Jurkat, Clone E6-1 (cell line): Measurements from ENCODE around the gene RNF8.
"Not testable (repeated sequence)": the region's sequence is repeated elsewhere in the genome, so short reads cannot be mapped to it uniquely, and the experiment has no call there.

ENCODE experiments used
- DNase-seq: peaks from one replicate; pipeline ENCODE4 v3.0.0-alpha.2; 2011; ENCODE audit warnings: low read depth, low spot score
- H3K4me3 ChIP-seq: 2 replicates; pipeline ENCODE4 v1.5.1; 2011; ENCODE audit warnings: mild to moderate bottlenecking, low read length, control low read depth, moderate library complexity

Gene RNF8

DNA sequence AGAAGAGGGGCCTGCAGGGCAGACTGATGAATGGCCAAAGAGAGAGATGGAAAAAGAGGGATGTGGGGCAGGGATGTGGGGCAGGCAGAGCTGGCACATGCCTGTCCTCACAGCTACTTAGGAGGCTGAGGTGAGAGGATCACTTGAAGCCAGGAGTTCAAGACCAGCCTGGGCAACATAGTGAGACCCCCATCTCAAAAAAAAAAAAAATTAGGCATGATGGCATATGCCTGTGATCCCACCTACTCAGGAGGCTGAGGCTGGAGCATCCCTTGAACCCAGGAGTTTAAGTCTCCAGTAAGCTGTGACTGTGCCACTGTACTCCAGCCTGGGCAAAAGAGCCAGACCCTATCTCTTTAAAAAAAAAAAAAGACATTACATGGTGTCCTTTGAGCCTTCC is 34.8 kb downstream of the RNF8 start:
- DNase-seq, result no peak

DNA sequence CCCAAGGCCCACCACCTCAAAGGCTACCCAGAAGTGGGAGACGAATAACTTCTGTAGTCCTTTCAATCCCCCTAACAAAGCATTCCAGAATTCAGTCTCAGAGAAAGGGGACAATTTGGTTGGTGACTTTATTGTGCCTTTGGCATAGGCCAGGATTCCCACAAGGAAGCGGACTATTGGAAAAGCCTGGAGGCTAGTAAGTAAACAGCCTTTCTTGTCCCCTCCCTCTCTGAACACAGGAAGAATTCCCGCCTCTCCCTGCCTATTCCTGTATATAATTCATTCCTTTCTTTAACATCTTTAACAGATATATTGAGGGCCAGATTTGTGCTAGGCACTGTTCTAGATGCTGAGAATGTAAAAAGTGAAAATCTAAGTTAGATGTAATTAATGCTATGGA is 36.1 kb downstream of the RNF8 start:
- DNase-seq, result no peak

More for the DNA sequence above, 34.8 kb downstream of the RNF8 start:
- H3K4me3 ChIP-seq, result no peak overlapping the region

DNA sequence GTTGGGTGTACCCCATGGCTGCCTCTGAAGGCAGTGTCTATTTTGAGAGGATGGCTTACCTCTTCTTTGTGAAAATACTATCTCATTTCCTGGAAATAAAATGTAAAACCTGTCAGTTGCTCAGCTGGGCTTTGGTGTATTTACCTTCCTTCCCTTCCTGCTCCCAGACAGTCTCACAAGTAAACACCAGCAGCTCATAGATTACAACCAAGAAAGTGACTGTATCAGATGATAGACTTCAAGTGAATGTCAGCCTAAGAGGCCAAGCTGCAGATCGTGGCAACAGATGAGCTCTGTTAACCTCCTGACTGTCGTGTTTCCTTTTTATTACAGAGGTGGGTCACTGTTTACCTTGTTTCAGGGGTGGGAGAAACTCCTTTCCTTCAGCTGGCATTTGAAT is 37.3 kb downstream of the RNF8 start:
- no peak overlapping the region for H3K4me3 ChIP-seq
- DNase-seq, result no peak

More for the DNA sequence above, 36.1 kb downstream of the RNF8 start:
- no peak overlapping the region for H3K4me3 ChIP-seq

GRCh38 chr6:37392821-37393220 is 39.0 kb downstream of the RNF8 start:
- no peak overlapping the region for H3K4me3 ChIP-seq
- DNase-seq, result no peak

DNA sequence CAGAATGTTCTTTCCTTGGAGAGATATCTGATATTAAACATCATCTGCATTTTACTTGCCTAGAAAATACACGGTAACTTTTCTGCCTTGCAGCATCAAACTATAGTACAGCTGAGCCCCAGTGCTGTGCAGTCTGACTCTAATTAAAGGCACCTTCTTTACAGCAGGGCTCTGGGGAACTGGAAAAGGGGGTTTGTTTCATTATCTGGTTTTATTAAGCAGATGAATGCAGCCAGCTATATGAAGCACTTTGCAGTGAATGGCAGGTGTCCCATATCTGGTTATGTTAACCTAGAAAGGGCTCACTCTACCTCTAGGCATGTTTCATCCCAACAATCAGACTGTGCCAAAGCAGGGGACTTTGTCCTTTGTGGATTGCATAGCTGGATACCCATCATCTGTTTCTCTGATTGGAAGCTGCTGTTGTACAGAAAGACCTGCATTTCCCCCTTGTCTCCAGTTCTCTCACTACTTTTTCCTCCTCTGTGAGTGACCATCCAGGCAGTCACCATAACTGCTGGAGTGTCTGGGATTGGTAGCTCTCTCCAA is 39.7 kb downstream of the RNF8 start:
- H3K4me3 ChIP-seq, result no peak overlapping the region
- no peak for DNase-seq

DNA sequence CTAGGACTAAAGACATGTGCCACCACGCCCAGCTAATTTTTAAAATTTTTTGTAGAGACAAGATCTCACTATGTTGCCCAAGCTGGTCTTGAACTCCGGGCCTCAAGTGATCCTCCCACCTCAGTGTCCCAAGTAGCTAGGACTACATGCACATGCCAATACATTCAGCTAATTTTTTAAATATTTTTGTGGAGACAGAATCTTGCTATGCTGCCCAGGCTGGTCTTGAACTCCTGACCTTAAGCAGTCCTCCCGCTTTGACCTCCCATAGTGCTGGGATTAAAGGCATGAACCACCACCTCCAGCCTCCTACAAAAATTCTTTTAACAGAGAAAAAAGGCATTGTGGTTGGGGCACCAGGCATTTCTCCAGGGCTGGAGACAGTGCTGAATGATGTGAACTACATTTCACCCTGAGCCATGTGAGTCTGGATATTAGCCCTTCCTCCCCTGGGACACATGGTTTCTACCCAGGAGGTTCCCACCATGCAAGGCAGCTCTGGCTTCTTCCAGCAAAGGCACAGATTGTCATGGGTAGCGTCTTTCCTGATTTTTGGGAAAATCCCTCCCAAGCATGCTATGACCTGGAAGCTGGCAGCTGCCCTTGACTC is 42.9 kb downstream of the RNF8 start:
- H3K4me3 ChIP-seq, result no peak overlapping the region
- DNase-seq, result no peak

DNA sequence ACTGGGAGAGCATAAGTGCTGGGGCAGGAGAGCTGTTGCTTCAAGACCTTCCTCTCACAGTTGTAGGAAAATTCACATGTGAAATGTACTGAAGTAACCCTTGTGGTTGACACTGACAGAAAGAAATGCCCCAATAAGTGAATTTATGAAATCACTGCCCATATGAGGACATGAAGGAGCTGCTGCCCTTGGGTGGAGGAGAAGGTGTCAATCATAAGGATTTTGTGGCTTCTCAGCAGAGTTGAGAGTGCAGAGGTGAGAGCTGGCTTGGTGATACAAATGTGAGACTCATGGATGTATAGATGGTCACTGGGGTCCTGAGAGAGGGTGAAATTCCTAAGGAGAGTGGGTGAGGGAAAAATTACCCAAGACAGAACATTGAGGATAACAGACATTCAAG is 45.3 kb downstream of the RNF8 start:
- no peak for DNase-seq
- H3K4me3 ChIP-seq, result no peak overlapping the region

DNA sequence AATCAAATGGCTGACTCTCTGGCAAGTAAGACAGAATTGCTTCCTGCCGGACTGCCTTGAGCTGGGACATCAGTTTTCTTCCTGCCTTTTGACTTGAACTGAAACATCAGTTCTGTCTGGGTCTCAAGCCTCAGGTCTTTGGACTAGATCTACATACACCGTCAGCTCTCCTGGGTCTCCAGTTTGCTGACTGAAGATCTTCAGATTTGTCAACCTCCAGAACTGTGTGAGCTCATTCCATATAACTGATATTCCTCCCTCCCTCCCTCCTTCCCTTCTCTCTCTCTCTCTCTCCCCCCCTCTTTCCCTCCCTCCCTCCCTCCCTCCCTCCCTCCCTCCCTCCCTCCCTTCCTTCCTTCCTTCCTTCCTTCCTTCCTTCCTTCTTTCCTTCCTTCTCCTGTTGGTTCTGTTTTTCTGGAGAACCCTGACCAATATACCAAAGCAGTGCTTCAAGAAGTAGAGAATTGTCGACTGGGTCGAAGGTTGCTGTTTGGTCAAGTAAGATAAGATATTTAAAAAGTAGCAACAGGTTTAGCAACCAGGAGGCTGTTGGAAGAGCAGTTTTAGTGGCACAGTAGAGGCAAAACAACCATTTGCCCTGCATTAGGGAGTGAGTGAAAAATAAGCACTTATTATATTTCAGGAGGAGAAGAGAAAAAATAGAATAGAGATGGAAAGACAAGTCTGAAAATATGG is 46.2 kb downstream of the RNF8 start:
- DNase-seq, result no peak
- no peak overlapping the region for H3K4me3 ChIP-seq

DNA sequence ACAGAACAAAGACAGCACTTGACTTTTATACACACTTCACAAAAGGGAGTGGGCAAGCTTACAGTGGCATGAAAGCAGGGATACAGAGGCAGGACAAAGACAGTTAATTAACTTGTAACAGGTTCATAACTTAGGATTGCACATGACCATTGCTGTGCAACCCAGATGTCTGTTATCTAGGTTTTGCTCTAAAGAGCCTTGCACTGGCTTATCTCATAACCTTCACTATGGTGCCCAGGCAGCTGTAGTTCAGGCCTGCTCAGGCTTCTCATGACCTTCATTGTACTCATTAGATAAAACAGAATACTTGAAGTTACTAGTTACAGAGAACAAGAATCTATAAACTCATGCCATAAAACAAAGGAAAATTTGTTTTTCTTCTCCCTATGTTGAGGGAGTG is 47.9 kb downstream of the RNF8 start:
- not testable (repeated sequence) for DNase-seq, H3K4me3 ChIP-seq

DNA sequence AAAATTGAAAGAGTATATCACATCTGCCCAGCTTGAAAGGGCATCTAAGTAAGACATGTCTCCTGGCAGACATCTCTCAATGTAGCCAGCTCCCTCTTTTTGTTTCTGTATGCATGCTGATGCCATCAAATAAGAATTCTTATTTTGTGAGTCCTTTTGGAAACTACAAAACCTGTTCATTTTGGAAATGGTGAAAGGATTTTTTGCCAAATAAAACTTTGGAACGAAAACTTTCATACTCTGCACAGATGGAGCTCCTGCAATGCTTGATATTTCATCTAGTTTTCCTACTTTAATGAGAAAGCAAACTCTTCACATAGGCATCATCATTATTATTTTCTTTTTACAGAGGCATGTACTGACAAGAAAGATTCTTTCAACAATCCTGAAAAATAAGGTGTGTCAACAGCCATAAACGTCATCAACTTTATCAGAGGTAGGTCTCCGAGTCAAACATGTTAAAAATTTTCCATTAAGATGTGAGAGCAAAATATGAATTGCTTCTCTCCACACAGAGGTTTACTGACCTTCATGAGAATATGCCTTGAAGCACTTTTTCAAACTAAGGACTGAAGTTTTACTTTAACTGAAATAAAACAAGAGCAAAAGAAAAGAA is 53.1 kb downstream of the RNF8 start:
- DNase-seq, result no peak
- H3K4me3 ChIP-seq, result no peak overlapping the region

DNA sequence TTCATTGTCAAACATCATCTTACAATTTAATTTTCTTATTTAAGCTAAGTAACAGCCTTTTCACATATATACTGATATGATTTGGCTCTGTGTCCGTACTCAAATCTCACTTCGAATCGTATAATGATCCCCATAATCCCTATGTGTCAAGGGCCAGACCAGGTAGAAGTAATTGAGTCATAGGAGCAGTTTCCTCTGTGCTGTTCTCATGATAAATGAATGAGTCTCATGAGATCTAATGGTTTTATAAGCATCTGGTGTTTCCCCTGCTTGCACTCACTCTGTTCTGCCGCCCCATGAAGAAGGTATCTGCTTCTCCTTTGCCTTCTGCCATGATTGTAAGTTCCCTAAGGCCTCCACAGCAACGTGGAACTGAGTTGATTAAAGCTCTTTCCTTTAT is 54.2 kb downstream of the RNF8 start:
- H3K4me3 ChIP-seq, result no peak overlapping the region
- DNase-seq, result no peak

GRCh38 chr6:37409501-37409900 is 55.7 kb downstream of the RNF8 start:
- H3K4me3 ChIP-seq, result no peak overlapping the region
- no peak for DNase-seq

DNA sequence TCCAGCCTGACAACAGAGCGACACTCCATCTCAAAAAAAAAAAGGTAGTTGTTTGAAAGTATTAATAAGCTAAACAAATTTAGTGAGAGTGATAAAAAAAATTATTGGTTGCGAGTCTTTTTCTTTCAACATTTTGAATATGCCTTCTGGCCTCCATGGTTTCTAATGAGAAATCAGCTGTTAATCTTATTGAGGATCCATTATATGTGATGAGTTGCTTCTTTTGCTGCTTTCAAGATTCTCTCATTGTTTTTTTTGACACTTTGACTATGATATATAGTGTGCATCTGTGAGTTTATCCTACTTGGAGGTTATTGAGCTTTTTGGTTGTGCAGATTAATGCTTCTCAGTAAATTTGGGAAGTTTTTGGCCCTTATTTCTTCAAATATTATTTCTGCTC is 63.6 kb downstream of the RNF8 start:
- no peak for DNase-seq
- H3K4me3 ChIP-seq, result no peak overlapping the region

DNA sequence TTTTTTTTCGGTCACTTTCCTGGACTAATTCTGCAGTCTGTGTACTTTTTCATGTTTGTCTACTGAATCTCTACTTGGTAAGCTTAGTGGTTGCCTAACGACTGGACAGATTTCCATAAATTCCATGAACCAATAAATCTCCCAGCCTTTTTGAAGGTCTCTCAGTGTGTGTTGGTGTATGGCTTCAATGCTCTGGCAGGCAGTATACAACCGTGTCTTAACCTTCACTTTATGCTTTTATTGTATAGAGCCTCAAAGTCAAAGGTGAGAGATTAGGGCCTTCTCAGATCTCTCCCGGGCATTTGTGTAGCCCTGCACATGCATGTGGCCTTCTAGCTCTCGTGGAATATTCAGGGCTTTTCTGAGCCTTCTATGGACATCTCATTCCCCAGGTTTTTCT is 64.9 kb downstream of the RNF8 start:
- no peak overlapping the region for H3K4me3 ChIP-seq
- DNase-seq, result no peak

DNA sequence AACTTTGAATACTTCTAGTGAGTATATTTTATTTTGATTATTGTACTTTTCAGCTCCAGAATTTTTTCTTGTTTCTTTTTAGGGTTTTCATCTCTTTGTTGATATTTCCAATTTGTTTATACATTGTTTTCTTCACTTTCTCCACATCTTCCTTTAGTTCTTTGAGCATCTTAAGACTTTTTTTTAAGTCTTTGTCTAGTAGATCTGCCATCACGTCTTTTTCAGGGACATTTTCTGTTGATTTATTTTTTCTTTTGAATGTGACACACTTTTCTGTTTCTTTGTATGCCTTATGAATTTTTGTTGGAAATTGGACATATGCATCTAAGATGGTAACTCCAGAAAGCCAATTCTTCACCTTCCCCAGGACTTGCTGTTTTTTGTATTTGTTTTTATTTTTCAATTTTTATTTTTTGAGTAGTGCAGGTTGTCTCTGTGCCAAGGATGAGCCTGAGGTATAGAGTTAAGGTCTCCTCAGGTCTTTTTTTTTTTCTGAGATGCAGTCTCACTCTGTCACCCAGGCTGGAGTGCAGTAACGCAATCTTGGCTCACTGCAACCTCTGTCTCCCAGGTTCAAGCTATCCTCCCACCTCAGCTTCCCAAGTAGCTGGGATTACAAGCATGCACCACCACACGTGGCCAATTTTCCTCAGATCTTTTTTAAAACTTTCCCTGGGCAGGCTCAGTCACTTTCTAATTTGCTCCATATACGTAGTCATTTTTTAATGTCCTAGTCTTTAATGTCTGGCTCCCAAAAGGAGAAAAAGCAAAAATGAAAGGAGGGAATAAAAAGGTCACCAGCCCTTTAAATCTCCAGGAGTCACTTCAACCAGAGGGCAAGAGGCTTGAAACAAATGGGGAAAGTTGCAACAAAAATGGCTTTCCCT is 72.5 kb downstream of the RNF8 start:
- no peak for DNase-seq
- H3K4me3 ChIP-seq, result no peak overlapping the region

DNA sequence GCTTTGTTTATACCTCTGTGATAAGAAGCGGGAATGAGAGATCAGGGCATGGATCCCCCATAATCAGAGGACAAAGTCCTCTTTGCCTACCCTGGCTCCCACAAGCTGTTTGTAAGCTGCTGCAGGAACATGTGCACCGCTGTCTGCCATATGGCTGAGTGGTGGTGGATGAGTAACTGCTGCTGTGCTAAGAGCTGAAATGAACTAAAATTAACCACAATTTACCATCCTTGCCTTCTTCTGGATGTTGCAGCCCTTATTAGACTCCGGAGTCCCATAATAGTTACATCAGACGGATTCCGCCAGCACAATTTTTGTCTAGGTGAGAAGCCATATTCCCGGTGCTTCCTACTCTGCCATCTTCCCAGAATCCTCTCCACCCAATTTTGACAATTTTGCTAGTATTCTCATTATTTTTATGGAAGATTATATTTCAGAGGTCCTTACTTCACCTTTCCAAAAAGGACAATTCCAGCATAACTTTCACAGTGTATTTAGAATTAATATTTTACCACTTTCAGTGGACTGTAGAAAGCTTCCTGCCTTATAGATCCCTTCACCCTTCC is 73.2 kb downstream of the RNF8 start:
- DNase-seq, result no peak
- no peak overlapping the region for H3K4me3 ChIP-seq

DNA sequence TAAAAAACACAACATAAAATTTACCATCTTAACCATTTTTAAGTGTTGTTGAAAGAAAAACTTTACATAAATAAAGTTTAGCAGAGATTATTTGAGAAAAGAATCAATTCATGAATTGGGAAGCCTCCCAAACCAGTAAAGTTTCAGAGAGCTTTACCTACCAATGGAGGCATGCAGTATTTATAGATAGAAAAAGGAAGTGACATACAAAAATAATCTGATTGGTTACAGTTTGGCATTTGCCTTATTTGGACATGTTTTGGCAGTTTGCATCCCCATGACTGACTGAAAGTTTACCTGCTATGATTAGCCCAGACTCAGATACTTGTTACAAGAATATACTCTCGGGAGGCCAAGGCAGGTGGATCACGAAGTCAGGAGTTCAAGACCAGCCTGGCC is 75.6 kb downstream of the RNF8 start:
- no peak overlapping the region for H3K4me3 ChIP-seq
- DNase-seq, result no peak

DNA sequence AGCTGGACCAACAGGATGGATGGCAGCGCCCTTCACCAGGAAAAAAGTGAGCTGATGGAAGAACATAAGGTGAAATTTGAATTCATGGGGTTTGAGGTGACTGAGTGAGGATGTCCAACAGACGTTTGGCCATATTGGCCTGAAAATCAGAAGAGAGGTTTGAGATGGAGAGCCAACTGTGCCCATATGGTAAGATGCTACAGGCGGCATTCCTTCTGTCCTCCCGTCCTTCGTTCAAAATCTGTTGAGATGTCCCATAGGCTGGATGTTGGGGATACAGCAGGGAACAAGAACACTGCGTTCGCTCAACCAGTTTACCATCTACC is 78.8 kb downstream of the RNF8 start:
- no peak for DNase-seq
- peak overlapping the region; percentile 96 for H3K4me3 ChIP-seq

GRCh38 chr6:37432916-37433656 is 79.3 kb downstream of the RNF8 start, which contains the start of gene CMTR1:
Gene CMTR1, plus strand, starts transcription at chr6:37433221. Its CDS starts 2,409 bp downstream, at chr6:37435630.
- peak within 1 kb of the TSS; percentile 96 for H3K4me3 ChIP-seq
- DNase-seq, result peak; percentile 84
